KG1 (cell line): ENCODE data around the gene COPZ1.

Experiments used
- DNase-seq: peaks from one replicate; lab custom pipeline; 2025; lab: John Stamatoyannopoulos, UW

The COPZ1 gene

GRCh38 chr12:54358945-54359761 lies 34.2 kb downstream of the COPZ1 start:
- peak; percentile 61 for DNase-seq

DNA sequence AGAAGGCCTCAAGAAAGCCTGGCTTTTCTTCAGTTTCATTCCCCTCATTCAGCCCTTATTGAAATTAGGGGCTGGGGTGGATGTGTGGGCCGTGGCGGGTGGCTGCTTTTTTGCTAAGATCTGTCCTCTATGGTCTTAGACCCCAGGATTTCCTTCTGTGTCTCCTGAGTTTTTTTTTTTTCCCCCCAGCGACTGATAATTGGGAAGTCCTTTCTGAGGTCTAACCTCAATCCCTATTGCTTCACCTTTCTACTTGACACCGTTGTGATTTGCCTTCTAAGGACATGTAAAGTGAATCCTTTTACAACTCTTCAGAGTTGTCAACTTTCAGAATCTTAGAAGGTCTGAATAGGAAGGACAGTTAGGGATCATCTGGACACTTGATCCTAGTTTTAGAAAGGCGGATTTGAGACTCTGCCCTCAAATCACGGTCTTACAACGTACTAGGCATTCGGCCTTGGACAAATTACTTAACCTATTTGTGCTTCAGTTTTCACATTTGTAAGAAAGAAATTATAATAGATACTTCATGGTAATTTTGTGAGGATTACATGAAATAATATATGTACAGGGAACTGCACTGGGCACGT lies 34.9 kb downstream of the COPZ1 start:
- no peak for DNase-seq

- no peak for DNase-seq
These were observed 36.0 kb downstream of the COPZ1 start for GRCh38 chr12:54360717-54361456.

- no peak for DNase-seq
These were observed 38.1 kb downstream of the COPZ1 start for GRCh38 chr12:54363047-54363446.

- DNase-seq, result no peak
These were observed 38.7 kb downstream of the COPZ1 start for GRCh38 chr12:54363618-54364017.

GRCh38 chr12:54364413-54364812 lies 39.5 kb downstream of the COPZ1 start, which contains the start of gene GPR84:
GPR84 (minus strand) TSS chr12:54364486; CDS start chr12:54363851, 635 bp downstream.
- no peak for DNase-seq

- DNase-seq, result no peak
These were observed 43.2 kb downstream of the COPZ1 start for GRCh38 chr12:54368025-54368708.

DNA sequence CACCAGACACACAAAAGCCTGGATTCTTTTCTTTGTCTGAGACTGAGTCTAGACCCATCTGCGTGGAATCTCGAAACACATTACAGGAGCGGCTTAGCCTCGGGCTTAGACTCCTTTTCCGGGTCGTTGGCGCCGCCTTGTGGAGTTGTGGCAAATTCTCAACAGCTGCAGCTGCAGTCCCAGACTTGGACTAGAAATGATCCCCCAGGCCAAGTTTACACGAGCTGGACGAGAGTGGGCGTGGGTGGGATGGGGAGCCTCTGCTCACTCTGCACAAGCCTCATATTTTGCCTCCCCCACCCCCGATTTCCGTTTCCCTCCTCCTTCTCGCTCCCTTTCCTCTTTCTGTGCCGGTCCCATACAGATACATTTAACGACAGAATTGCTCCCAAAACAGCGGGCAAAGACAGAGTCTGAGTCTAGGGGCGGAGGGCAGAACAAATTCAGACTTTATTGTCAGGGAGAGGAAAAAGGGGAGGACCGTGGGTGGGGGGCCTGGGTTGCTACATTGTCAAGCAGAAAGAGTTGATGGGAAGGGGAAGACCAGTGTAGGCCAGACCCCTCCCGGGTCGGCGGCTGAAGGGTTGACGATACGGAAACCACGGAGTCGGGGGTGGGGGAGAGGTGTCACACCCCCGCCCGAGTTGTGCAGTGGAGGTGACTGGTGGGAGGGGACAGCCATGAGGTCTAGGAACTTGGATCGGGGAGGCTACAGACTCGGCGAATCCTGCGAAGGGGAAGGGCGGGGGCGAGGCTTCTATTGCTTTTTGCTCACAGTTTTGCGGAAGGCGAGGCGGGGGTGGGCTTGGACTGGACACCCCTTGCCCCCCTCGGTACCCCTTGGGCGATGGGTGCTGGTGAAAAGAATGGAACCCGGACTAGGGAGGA lies 44.0 kb downstream of the COPZ1 start:
- peak; percentile 25 for DNase-seq

- DNase-seq, result no peak
These were observed 44.7 kb downstream of the COPZ1 start for GRCh38 chr12:54369597-54370131.

GRCh38 chr12:54370171-54370730 lies 45.3 kb downstream of the COPZ1 start:
- DNase-seq, result no peak

DNA sequence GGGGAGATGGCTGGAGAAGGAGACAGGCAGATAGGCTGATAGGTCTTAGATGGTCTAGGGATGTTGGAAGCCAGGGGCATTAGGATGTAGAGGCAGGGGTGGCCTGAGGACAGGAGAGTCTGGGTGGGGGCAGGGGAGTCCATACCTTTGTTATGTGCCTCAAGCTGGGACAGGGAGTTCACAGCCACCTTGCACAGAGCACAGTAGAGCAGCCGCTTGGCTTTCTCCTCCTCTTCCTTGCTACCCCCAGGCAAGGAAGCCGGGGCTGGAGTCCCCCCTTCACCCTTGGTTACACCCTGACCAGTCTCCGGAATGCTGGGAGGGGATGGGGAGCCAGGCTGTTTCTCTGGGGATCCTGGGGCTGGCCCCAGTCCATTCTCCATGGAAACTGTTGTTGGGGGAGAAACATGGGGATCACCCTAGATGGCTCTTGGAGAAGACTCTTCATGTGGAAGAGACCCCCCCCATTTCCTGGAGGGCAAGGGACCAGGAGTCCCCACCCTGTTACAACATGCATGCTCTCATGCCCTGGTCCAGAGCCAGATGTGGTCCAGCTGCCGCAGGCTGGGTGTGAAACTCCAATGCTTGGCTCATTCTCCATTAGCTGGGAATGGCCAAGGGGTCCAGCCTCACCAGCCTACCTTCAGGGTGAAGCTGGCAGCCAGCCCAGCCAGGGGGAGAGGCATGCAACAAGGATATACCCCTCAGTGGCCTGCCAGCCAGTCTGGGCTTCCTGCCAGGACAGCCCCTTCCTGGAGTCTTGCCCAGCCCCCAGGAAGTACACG lies 46.6 kb downstream of the COPZ1 start:
- no peak for DNase-seq

GRCh38 chr12:54372113-54372806 lies 47.3 kb downstream of the COPZ1 start:
- DNase-seq, result no peak

DNA sequence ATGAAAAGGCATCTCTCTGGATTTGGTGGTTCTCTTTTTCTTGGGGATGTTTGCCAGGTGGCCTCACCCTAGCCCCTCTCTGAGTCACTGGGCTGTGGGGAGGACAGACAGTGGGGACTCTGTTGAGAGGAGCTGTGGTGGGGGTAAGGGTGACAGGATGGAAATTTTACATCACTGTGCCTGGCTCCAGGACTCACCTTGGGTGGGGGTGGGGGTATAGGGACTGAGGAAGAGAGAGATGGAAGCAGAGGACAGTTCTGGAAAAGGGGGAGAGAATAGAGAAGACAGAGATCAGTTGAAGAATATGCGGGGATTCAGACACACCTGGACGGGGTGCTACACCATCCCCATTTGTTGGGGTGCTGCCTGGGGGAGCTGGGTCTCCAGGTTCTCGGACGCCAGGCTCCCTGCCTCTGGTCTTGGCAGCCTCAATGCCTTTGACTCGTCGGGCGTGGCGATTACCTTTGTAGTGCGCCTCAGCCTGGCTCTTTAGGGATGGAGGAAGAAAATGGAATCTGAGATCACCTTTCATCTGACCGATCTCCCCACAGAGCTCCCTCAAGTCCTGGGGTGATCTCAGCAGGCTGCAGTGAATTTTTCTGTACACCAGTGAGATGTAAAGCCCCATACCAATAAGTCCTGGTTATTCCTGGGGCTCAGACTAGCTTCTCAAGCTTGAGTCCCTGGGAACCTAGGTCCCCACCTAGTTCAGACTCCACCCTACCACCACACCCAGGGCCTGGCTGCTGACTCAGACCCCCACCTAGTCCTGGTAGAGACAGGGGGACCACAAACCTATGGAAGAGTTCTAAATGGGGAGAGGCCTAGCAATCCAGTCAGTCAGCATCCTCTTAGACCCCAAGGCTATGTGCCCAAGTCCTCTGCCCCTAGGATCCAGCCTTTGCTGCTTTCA lies 49.0 kb downstream of the COPZ1 start:
- no peak for DNase-seq

- no peak for DNase-seq
These were observed 49.8 kb downstream of the COPZ1 start for GRCh38 chr12:54374562-54375258.

DNA sequence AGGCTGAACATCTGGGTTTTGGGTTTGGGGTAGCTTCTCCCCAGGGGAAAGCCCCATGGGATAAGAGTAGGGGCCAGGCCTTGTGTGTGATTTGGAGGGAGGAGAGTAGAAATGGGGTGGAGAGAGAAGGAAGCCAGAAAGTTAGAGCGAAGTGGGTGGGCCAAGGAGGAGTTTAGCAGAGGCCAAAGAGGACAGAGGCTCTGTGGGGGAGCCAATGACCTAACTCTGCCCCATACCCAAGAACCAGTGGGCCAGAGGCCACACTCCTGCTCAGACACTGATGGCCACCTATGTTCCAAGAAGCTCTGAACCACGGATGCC lies 50.3 kb downstream of the COPZ1 start:
- no peak for DNase-seq

- DNase-seq, result no peak
These were observed 51.7 kb downstream of the COPZ1 start for GRCh38 chr12:54376596-54376995.

- no peak for DNase-seq
These were observed 52.1 kb downstream of the COPZ1 start for GRCh38 chr12:54377007-54377406.
